Activated CD8-positive, alpha-beta memory T cell treated with anti-CD3 and anti-CD28 coated beads for 1 hour (primary cell): ENCODE results near the gene MRPS25.

Source experiments
- DNase-seq, 2 donors: peaks; one replicate each; pipeline ENCODE4 v3.0.0-alpha.2; 2020; ENCODE audit warnings: low read depth in 1 of 2; ENCODE audit errors: extremely low read depth in 1 of 2

Gene MRPS25

DNA sequence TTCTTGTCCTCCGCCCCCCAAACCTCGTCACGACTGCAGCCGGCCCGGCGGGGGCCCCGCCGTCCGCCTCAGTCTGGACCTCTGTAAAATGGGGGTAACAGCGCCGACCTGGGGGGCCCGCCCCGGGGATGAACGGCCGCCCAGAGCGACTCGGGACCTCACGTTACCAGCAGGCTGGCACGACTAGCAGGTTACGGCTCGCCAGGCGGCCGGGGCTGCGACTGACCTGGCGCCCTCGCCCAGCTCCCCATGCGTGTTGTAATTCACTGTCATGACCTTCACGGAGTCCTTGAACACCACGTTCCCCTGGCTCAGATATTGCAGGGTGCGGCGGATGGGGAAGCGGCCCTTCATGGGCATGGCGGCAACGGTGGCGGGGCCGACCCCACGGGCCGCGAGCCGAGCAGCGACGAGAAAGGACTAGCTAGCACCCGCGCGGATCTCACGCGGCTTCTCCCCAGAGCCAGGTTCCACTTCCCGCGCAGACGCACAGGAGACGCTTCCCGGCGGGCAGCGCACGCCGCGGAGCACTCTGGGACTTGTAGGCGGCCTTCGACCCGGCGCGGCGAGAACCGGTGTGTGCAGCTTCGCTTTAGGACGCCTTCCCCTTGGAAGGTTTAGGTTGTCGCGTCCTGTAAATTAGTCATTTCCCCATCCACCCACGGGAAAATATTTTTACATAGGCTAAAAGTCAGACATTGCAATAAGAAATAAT lies at the start of gene MRPS25:
Gene MRPS25, minus strand, starts transcription at position 481 of the 715 bp plus-strand sequence. Its CDS starts 121 bp downstream, at position 360.
- DNase-seq: peak; percentile 56 to 82

DNA sequence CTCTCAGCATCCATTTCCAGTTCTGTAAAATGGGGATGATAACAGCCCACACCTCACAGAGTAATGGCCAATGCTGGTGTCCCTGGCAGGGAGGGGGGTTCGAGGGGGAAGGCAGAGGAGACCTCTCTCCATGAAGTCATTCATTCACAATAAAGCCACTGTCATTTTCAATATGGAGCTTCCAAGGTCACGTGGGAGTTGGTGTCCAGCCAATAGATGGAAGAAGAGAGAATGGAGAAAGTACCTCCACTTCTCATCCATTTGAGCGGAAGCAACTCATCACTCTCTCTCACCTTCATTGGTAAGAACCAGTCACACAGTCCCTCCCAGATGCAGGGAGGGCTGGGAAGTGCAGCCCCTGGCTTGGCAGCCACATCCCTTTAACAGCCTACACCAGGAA lies 48.8 kb upstream of the MRPS25 start:
- no peak for DNase-seq

DNA sequence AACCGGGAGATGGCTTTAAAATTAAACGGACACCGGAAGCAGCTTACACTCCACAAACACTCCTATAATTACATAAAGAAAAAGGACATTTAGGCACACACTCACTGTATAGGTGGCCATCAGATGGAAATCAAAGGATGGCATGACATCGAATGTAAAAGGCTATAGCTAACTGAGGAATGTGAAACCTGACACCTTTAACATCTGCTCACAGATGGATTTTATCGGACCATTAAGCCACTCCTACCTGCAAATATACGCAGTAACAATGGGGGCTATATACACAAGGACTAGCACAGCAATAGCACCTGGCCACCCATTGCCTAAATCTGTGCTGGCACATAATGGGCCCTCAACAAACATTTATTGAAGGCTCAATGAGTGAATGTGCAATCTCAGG lies 48.4 kb upstream of the MRPS25 start:
- DNase-seq: no peak

DNA sequence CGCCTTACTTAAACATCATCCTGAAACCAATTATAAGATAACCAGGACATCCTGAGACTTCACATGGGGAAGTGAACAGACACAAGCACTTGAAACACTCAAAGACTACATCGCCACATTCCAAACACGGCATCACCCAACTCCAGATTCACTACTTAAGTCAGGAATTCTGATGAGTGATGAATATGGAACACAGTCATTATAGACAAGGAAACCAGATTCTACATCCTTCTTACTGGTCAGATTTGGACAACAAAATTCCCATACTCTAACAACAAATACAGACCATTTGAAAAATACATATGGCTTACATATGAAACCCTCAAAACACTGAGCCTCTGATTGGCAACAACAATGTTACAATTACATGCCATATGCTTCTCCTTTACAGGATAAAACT lies 46.9 kb upstream of the MRPS25 start:
- DNase-seq: no peak

DNA sequence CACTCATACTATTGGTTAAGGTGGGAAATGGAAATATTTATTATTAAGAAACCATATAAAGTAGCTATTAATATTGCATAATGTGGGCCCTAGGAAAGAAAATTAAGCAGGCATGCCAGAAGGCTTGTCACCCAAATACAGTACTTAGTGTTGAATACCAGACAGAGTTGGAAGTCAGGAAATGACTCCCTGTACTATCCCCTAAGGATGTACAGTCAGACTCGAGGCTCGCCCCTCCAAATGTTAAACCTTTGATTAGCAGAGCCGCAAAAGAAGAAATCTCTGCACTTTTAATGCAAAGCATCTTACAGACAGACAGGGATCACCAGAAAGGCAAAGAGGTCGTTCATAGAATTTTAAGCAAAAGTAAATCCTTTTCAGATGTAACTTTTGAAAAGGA lies 45.1 kb upstream of the MRPS25 start:
- no peak for DNase-seq

DNA sequence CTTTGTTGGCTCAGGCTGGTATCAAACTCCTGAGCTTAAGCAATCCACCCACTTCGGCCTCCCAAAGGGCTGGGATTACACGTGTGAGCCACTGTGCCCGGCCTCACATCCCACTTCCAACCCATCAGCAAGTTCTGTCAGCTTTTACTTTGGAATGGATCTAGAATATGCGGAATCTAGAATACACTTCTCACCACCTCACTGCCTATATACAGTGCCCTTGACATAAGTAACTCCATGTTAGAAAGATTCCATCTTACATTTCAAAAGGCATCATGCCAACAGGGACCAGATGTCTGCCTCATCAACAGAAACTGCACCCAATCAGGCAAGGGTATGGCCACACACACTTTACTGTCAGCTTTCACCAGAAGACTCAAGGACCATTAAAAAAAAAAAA lies 43.8 kb upstream of the MRPS25 start:
- no peak for DNase-seq

DNA sequence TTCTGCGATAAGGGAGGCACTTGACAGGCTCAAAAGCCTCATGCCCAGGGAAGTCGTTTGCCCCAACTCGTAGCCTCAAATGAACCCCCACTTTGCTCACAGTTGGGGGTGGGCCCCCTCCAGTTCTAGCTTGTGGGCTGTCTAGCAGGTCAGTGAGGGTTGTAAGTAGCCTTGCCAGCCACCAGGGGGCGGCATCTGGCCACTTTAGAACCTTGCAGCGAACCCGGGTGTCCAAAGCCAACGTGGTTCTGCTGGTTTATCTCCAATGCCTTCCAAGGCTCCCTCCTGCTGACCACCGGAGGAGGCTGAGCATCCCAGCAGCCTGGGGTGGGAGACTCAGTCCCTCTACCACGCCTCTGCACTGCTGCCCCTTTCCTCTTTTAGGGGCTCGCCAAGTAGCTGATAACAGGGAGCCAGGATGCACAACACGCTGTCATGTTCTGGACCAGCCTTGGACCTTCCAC lies 43.0 kb upstream of the MRPS25 start:
- DNase-seq: peak; percentile 17 to 59

DNA sequence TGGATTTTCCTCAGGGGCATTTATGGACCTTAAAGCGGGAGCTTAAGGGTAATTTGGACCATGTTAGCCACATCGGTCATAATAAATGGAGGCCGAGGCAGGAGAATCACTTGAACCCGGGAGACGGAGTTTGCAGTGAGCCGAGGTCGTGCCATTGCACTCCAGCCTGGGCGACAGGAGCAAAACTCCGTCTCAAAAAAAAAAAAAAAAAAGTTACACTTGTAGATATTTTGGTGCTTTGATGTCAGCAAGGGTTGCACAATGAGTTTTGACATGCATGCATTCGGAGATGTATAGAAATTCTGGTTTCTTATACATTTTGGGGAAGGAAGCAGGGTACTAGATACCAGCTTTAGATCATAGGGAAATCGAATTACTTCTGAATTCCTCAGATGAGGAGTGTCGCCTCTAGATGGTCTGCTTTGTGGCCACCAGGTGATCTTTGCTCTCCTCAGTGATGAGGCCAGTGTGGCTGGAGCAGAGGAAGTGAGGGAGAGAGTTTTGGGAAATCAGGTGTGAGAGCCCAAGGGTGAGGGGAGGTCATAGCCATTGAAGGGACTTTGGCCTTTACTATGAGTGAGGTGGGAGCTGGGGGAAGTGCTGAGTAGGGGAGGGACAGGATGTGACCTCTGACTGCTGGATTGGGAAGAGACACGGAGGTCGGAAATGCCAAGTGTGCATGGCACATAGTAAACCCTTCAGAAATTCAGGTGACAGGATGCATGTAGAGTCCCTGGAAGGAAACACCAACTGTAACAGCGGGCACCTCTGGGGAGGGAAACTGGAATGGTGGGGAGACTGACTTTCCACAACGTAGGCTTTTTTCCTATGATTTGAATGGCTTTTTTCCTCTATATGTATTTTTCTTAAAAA lies 42.2 kb upstream of the MRPS25 start:
- DNase-seq: no peak

DNA sequence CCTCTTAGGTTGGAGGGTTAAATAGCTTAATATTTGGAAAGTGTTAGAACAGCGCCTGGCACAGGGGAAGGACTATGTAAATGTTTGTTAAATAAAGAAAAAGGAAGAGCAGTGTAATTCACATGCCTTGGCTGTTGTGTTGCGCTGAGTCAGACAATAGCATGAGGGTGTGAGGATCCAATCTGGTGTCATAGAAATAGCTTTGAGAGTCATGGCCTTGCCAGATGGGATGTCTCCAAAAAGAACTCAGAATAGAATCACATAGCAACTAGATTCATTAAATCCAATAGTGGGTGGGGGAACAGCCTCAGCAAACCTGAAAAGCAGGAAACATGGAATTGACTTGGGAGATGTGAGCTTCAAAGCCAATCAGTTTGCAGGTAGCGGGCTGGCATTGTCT lies 37.7 kb upstream of the MRPS25 start:
- no peak for DNase-seq

DNA sequence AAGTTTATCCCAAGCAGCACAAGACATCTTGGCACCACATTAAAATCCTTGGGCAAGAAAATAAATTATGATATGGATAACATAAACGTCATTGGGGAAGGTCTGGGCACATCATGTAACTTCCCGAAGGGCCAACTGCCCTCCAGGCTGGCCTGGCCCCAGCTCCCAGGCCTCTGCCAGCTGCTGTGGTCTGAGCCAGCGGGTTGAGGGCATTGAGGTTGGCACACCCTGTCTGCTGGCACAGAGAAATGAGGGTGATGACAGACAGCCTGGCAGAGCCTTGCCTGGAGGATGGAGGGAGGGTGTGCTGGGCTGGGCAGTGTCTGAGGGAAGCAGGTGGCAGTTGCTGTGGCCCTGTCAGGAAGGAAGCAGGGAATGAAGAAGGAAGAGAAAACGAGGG lies 37.1 kb upstream of the MRPS25 start:
- no peak for DNase-seq

DNA sequence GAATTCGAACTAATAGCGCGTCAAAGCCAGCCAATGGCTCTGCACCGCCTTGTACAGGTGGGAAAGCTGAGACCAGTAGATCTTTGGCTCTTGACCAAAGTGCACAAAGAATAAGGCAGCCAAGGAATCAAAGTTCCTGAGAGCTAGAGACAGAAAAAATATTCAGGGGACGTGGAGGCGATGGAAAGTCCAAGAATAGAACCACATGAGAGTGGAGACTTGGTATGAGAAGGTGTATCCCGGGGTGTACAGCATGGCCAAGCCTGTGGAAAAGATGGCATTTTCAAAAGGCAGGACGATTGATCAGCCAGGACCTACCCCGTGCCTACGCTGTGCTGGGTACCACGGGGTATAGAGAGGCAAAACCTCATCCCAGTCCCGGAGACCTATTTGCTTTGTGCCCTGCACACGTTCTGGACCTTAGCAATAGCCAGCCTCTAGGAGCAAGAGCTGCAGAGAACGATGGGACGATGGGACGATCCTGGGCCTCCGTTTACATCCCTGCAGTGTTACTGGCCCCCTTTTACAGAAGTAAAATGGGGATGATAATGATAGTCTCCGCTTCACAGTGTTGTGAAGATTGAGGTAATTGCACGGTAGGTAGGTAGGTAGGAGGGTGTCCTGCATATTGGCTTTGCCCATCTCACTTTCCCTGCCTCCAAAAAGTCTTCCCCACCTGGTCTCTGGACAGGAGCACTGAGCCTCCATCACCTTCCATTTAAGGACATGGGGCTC lies 34.4 kb upstream of the MRPS25 start:
- no peak for DNase-seq

DNA sequence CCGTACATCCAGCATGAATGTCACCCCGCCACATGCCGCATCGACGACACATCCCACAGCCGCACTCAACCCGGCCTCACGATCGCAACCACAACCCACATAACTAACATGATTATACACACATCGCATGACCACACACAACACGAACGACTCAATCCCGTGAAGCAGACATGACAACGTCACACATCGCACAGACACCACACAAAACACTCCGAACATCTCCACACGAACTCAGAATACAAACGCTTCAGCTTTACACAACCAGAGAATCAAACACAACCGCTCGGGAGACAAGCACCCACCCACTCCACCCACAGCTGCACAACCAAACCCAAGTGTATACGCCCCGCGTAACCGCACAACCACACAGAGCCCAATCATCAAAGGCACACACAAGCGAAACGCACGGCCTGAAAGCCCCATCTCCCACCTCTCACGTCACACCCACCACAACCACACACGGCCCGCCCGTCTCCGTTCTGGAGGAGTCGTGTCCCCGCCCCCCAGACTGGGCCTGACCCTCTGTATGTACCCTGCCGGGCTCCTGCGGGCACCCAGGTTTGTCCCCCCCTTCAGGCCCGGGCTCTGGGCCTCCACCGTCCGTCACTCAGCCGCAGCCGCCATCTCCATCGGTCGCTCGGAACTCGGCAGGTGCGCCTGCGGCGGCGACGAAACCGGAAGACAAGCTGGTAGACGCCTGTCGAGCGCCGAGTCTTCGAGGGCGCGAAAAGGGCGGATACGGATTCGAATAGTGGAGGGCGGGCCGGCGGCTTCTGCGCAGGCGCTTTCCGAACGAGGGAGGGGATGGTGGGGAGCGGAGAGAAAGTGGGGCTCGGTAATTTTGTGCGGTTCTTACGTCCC lies 33.6 kb upstream of the MRPS25 start, which contains the start of gene RBSN:
Gene RBSN, minus strand, starts transcription at position 646 of the 861 bp plus-strand sequence. CDS start 3,028 bp downstream, outside the sequence.
- peak; percentile 85 to 91 for DNase-seq

DNA sequence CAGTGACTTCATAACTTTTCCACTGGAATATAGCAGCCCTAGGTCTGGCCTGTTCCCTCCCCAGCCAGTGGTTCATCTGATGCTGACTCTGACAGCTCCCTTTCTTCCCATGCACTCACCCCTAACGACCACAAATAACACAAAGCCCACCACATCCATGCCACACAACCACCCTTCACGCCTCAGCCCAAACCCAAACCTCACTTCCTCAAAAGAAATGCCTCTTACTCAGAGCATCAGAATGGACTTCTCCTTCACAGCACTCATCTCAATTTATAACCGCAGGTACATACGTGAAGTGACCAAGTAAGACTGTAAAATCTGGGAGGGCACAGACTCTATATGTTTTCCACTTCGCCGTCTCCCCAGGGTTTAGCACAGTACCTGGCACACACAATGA lies 32.8 kb upstream of the MRPS25 start:
- no peak for DNase-seq

DNA sequence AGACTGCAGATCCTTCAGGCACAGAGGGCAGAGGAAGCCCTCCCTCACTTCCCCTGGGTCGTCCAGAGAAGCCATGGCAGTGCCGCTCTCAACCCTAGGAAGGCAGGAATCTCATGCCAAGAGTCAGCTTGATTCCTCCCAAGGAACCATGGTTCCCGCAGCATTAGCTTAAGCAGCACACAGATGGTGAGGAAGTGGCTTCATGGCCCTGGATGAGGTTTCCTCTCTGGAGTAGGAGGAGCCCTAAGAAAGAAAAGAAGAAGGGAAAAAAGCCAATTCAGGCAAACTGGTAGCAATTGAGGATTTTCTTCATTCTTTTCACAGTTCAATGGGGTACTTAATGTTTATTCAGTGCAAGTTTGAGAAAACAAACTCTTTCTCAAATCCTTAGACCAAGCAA lies 30.9 kb upstream of the MRPS25 start:
- DNase-seq: no peak

DNA sequence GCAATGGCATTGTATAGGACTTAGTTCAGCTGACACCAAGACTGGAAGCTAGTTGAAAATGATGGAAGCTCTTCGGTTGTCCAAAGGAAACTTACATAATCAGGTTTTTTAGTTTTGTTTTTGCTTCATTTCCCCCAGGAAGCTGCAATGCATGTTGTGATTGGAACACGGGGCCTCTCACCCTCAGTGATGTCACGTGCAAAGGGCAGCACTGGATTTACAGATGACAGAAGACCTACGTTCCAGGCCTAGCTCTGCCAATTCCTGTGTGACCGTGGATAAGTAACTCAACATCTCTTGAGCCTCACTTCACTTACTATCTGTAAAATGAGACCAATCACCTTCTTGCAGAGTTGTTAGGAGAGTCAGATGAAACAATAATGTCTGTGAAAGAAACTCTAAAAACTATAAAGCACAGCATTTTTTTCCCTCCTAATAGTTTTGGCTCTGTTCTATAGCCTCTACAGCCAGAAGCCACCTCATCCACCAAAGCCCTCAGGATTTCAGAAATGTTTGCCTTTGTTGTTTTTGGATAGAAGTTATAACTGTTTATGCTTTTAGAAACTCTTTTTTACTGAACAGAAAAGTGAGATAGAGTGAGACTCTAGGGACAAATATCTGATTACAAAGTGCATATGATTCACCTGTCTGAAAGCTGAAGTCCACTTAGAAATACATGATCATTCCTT lies 29.2 kb upstream of the MRPS25 start:
- DNase-seq: no peak

DNA sequence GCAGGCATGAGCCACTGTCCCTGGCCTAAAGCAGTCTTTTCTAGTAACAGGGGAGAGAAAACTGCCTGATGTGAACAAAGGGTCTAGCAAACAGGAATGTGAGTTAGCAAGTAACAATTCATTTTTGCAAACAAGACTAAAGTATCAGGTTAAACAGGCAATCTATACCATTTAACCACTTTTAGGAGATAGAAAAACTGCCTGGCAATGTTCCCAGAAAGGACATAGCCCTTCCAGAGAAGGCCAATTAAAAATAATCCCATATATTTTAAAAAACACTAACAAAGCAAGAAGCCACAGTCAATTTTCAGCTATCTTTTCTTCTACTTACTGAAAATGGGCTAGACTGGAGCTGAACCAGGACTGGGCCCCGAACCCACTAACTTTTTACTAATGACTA lies 27.6 kb upstream of the MRPS25 start:
- DNase-seq: no peak

DNA sequence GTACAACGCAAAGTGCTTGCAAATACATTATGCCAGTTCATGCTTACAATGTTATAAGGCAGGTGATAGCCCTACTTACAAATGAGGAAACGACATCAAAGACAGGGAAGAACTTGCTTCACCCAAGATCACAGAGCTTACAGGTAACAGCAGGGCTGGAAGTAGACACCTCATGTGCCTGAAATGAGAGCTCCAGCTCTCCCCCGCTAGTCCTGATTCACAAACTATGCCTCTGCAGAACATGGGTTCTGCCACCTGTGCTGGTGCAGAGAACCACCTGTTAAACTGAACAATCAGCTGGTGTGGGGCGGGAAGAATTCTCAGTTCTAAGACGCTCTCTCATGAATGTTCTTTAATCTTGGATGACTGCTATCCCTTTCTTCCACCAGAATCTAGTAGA lies 26.5 kb upstream of the MRPS25 start:
- no peak for DNase-seq

DNA sequence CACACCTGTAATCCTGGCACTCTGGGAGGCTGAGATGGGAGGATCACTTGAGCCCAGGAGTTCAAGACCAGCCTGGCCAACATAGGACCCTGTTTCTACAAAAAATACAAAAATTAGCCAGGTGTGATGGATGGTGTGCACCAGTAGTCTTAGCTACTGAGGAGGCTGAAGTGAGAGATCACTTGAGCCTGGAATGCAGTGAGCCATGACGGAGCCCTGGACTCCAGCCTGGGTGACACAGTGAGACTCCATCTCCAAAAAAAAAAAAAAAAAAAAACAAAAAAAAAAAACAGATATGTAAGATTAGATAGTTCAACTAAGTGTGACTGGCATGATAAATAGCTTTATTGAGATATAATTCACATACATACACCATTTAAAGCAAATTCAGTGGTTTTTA lies 24.1 kb upstream of the MRPS25 start:
- no peak for DNase-seq

DNA sequence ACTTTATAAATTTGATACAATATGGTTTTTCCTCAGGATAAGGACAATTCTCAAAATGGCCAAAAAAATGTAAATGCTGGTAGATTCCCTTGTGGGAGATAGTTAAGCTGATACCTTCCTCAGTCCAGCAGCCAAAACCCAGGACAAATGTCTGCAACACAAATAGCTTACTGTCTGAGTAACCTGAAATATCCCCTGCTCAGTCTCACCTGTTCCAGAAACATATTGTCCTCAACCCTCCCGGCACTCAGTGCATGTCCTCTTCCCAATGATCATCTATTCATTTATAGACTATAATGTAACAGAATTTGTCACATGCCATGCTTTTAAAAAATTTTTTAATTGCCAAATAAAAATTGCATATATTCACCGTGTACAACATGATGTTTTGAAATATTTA lies 21.6 kb upstream of the MRPS25 start:
- DNase-seq: no peak

DNA sequence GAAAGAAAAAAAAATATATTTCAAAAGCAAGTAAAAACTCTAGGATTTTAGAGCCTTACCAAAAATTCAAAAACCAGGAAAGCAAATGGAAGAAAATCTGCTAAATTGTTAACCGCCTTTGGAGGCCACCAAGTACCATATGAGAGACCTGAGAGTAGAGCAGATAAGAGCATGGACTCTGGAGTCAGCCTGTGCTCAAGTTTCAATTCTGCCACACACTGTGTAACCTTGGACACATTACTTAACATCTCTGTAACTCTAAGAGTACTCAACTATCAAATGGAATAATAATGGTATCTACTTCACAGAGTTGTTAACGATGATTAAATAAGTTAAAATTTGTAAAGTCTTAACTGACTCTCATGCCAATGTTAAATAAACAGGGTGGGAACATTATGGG lies 21.1 kb upstream of the MRPS25 start:
- no peak for DNase-seq
